Endothelial cell of umbilical vein (primary cell): ENCODE data around the gene PSD2. TPM values are rescaled to one million over a fixed set of nuclear protein-coding genes. Genes with fewer than 3 reads are reported as not detected.

ENCODE experiments used
- BruUV-seq: library from RNA; stranded (reverse); fragments of 400-500 nt; replicated peaks from 2 replicates; lab custom pipeline; 2021; lab: Mats Ljungman, UMichigan
- CTCF ChIA-PET: fragments of 300-600, 350-600 bp; sonication (Branson Sonifier 250); formaldehyde crosslinking; loops from one replicate; lab custom pipeline; 2021; ENCODE audit warnings: antibody characterized with exemption, inconsistent platforms; lab: Charles Lee
- POLR2A ChIA-PET: fragments of 300-600, 350-600 bp; sonication (Branson Sonifier 250); formaldehyde crosslinking; loops from one replicate; lab custom pipeline; 2021; ENCODE audit warnings: antibody characterized with exemption, inconsistent platforms; lab: Charles Lee
- DNase-seq: peaks from one replicate; pipeline ENCODE4 v3.0.0-alpha.2; 2011; ENCODE audit warnings: low read depth, low spot score
- FAIRE-seq: peaks from 2 replicates; lab custom pipeline; 2011; peaks lifted over from hg19 to GRCh38; lab: Jason Lieb, UNC
- H2AFZ ChIP-seq: 2 replicates; pipeline ENCODE4 v1.6.0; 2012; ENCODE audit warnings: low read depth, low read length, control low read depth, inconsistent platforms
- H3K27ac ChIP-seq: 2 replicates; pipeline ENCODE4 v1.5.1; 2011; ENCODE audit warnings: low read depth, mild to moderate bottlenecking, control low read depth, low read length, moderate library complexity; ENCODE audit not compliant: insufficient read depth
- H3K27me3 ChIP-seq, 2 experiments: 2 replicates each; pipeline versions ENCODE4 v1.6.0 to v1.6.1; 2011; ENCODE audit warnings: low read length in 2 of 2, mixed read lengths in 1 of 2; ENCODE audit not compliant: control insufficient read depth in 2 of 2, insufficient read depth in 2 of 2
- H3K36me3 ChIP-seq, 2 experiments: 2 replicates in 1 of 2; 3 replicates in 1 of 2; pipeline ENCODE4 v1.5.1; 2011; ENCODE audit warnings: low read length in 2 of 2, mild to moderate bottlenecking in 1 of 2, moderate library complexity in 1 of 2; ENCODE audit not compliant: control insufficient read depth in 2 of 2, insufficient read depth in 2 of 2; ENCODE audit errors: extremely low read depth in 1 of 2
- H3K4me1 ChIP-seq: 3 replicates; pipeline ENCODE4 v1.5.1; 2011; ENCODE audit warnings: mild to moderate bottlenecking, low read length; ENCODE audit not compliant: control insufficient read depth, insufficient read depth; ENCODE audit errors: extremely low read depth
- H3K4me2 ChIP-seq: 2 replicates; pipeline ENCODE4 v1.6.1; 2011; ENCODE audit warnings: low read length, control low read depth, mixed read lengths; ENCODE audit not compliant: insufficient read depth
- H3K4me3 ChIP-seq, 3 experiments: fragments of 200-600 bp in 1 of 3; sonication (generic), shearing (Covaris generic) in 1 of 3; replicated peaks in 1 of 3; 2 replicates each; pipeline ENCODE4 v1.5.1; 2011 to 2016; ENCODE audit warnings: control low read depth in 3 of 3, low read length in 3 of 3, mild to moderate bottlenecking in 2 of 3, inconsistent platforms in 1 of 3, low read depth in 1 of 3, moderate library complexity in 1 of 3; ENCODE audit not compliant: insufficient read depth in 1 of 3
- H3K79me2 ChIP-seq: 2 replicates; pipeline ENCODE4 v1.6.0; 2012; ENCODE audit warnings: low read length, inconsistent platforms; ENCODE audit not compliant: control insufficient read depth, insufficient read depth
- H3K9ac ChIP-seq: replicated peaks from 2 replicates; pipeline ENCODE3; 2011; ENCODE audit warnings: low read length, control low read depth; ENCODE audit not compliant: insufficient read depth; ENCODE audit errors: extremely low read depth
- H3K9me1 ChIP-seq: replicated peaks from 3 replicates; pipeline ENCODE4 v1.6.0; 2011; ENCODE audit warnings: mild to moderate bottlenecking, low read length; ENCODE audit not compliant: control insufficient read depth, insufficient read depth; ENCODE audit errors: extremely low read depth
- H3K9me3 ChIP-seq: replicated peaks from 2 replicates; pipeline ENCODE4 v1.5.1; 2012; ENCODE audit warnings: low read length, inconsistent platforms; ENCODE audit not compliant: control insufficient read depth, insufficient read depth
- H4K20me1 ChIP-seq: replicated peaks from 2 replicates; pipeline ENCODE3; 2011; ENCODE audit warnings: mild to moderate bottlenecking, low read length; ENCODE audit not compliant: control insufficient read depth, insufficient read depth; ENCODE audit errors: extremely low read depth
- CTCF ChIP-seq, 2 donors: IDR thresholded peaks; 1 replicate in 1 of 2; 2 replicates in 1 of 2; pipeline ENCODE4 v1.5.1; 2011; ENCODE audit warnings: low read length in 2 of 2, mild to moderate bottlenecking in 2 of 2, moderate library complexity in 2 of 2, control low read depth in 1 of 2, inconsistent platforms in 1 of 2, low read depth in 1 of 2; ENCODE audit not compliant: insufficient read depth in 1 of 2; ENCODE audit errors: extremely low read depth in 1 of 2
- EZH2 ChIP-seq: IDR thresholded peaks from 2 replicates; pipeline ENCODE4 v1.6.1; 2012; ENCODE audit warnings: borderline replicate concordance, low read depth, mild to moderate bottlenecking, moderate library complexity, low read length, inconsistent platforms; ENCODE audit not compliant: severe bottlenecking
- FOS ChIP-seq: IDR thresholded peaks from 2 replicates; pipeline ENCODE4 v1.6.1; 2011; ENCODE audit warnings: mild to moderate bottlenecking, low read length, moderate library complexity, borderline replicate concordance; ENCODE audit not compliant: insufficient read depth
- GATA2 ChIP-seq: IDR thresholded peaks from 2 replicates; pipeline ENCODE4 v1.7.0; 2011; ENCODE audit warnings: low read depth, mild to moderate bottlenecking, moderate library complexity, mixed read lengths, low read length; ENCODE audit not compliant: insufficient read length, insufficient read depth
- JUN ChIP-seq: IDR thresholded peaks from 2 replicates; pipeline ENCODE4 v1.6.1; 2011; ENCODE audit warnings: borderline replicate concordance, low read depth; ENCODE audit not compliant: insufficient read length, insufficient read depth
- MYC ChIP-seq: IDR thresholded peaks from one replicate; pipeline ENCODE4 v1.6.1; 2011; ENCODE audit warnings: mild to moderate bottlenecking, low read depth, low read length
- POLR2A ChIP-seq: IDR thresholded peaks from 2 replicates; pipeline ENCODE4 v1.6.1; 2012; ENCODE audit warnings: low read depth, mild to moderate bottlenecking, control low read depth, low read length
- POLR2AphosphoS5 ChIP-seq: IDR thresholded peaks from 2 replicates; pipeline ENCODE4 v1.6.1; 2012; ENCODE audit warnings: low read depth, mild to moderate bottlenecking, control low read depth, low read length, moderate library complexity; ENCODE audit not compliant: insufficient read depth
- dilution Hi-C: fragments of 300-500 bp; cut with MboI; formaldehyde crosslinking; loops from one replicate; pipeline ENCODE4 v1.15.0; 2019; ENCODE audit warnings: low sequenced_read_pairs; ENCODE audit not compliant: extremely low pct_ligation_motif_present
- intact Hi-C: fragments of 100-400 bp; cut with micrococcal nuclease; formaldehyde crosslinking; loops from one replicate; pipeline ENCODE4 v1.10.0; 2022
- polyA plus RNA-seq, 4 experiments: library from polyadenylated mRNA; depleted of rRNA in 3 of 4; stranded (reverse) in 3 of 4; unstranded in 1 of 4; fragments of >200 nt; gene quantifications; 2 replicates each; pipeline versions ENCODE4 v1.2.1 to v1.2.3, GENCODE V29; 2011 to 2012; ENCODE audit warnings: missing spikeins in 1 of 4
- total RNA-seq: library from RNA; stranded (reverse); gene quantifications from 2 replicates; pipeline ENCODE4 v1.2.3, GENCODE V29; 2021
- TF ChIP-seq, protein P1 (sequence below): IDR thresholded peaks from 2 replicates; pipeline ENCODE4 v1.6.1; 2011; ENCODE audit not compliant: insufficient read depth, insufficient read length

Gene PSD2
- total and polyA plus RNA-seq, 2 donors (not counting 3 experiments of a cell fraction or from before 2014, with no cell fraction given): not detected

DNA sequence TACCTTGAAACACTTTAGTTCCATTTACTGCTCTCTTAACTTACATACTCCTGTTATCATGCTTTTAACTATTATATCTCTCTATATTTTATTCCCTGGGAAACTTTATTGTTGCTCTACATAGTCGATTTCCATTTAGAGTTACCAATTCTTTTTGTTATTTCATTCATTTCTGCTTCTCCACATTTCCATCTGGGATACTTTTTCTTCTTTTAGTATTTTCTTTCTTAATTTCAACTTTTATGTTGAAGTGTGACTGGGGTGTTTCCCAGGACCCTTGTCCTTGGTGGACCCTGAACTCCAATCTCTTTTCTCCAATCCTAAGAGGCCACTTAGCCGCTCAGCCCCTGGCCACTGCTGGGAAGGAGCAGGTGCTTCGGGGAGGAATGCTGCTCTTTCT is 36.0 kb downstream of the PSD2 start:
- no peaks in the 10 kb centered on the region for H3K4me1 ChIP-seq
- no peaks in the 10 kb centered on the region for H3K9me3 ChIP-seq
- no peaks in the 10 kb centered on the region for H3K36me3 ChIP-seq
- dilution Hi-C loops: no loop called here
- H3K27me3 ChIP-seq: peaks cover 8 to 18% of the 10 kb centered on the region in 2 experiments
- TF ChIP-seq CTCF (IDR thresholded peaks at IDR 0.05; ENCODE audit: extremely low read depth in 1 of 2, insufficient read depth in 1 of 2, low read depth in 1 of 2, low read length in 2 of 2): no peak
- no peak for TF ChIP-seq POLR2AphosphoS5
- TF ChIP-seq POLR2A: no peak
- TF ChIP-seq, protein P1, sequence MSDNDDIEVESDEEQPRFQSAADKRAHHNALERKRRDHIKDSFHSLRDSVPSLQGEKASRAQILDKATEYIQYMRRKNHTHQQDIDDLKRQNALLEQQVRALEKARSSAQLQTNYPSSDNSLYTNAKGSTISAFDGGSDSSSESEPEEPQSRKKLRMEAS: no peak
- TF ChIP-seq FOS: no peak
- no peak for TF ChIP-seq GATA2
- no peak for TF ChIP-seq MYC
- no peak for TF ChIP-seq EZH2
- no peak for TF ChIP-seq JUN
- no peaks in the 10 kb centered on the region for H4K20me1 ChIP-seq
- no peaks in the 10 kb centered on the region for H3K9me1 ChIP-seq
- ChIA-PET CTCF (no interaction called here), POLR2A (no interaction called here)
- no peak overlapping the region for H3K4me2 ChIP-seq
- DNase-seq: no peak
- H3K4me3 ChIP-seq: no peak overlapping the region
- FAIRE-seq: no peak
- H3K79me2 ChIP-seq: no peaks in the 10 kb centered on the region
- intact Hi-C loops: no loop called here
- H2AFZ ChIP-seq: no peak overlapping the region
- no TSS peak for BruUV-seq
- no peak overlapping the region for H3K9ac ChIP-seq
- no peak overlapping the region for H3K27ac ChIP-seq
